Uterus (tissue), 2 donors: Measurements from ENCODE around the gene TMEM181.

Experiments
- POLR2A ChIP-seq, 2 donors: fragments of 450-650 bp; IDR thresholded peaks; one replicate each; pipeline ENCODE4 v1.6.1; 2016; ENCODE audit warnings: antibody characterized with exemption in 2 of 2, mild to moderate bottlenecking in 1 of 2, moderate library complexity in 1 of 2
- TF ChIP-seq, protein P1 (sequence below), 4 experiments: fragments of 200-600 bp in 2 of 4; fragments of 450-650 bp in 2 of 4; sonication (generic) in 2 of 4; IDR thresholded peaks; one replicate each; pipeline ENCODE4 v1.5.1; 2016 to 2019; ENCODE audit warnings: antibody characterized with exemption in 4 of 4, mild to moderate bottlenecking in 2 of 4, moderate library complexity in 1 of 4

DNA sequence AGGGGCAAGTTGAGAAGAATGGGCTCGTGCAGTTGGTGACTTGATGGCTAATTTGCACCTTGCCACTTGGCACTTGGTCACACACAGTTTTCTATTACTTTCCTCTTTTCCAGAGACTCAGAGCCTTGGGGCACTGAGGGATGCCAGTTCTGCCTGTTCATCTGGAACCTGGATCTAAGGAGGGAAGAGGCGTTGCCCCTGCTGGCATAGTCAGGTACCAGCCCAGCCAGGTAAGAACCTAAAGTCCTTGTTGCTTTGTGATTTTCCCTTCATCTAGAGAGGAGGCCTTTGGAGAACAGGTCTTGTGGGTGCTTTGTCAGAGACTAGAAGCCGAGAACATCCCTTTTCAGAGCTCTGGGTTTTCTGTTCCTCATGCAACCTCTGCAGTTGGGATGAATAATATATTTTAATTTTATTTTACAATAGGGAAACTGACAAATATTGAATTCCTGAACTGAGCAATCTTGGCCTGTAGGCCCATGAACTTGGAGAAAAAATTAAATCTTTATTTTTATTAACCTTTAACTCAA lies 101.3 kb downstream of the TMEM181 start:
- TF ChIP-seq, protein P1, sequence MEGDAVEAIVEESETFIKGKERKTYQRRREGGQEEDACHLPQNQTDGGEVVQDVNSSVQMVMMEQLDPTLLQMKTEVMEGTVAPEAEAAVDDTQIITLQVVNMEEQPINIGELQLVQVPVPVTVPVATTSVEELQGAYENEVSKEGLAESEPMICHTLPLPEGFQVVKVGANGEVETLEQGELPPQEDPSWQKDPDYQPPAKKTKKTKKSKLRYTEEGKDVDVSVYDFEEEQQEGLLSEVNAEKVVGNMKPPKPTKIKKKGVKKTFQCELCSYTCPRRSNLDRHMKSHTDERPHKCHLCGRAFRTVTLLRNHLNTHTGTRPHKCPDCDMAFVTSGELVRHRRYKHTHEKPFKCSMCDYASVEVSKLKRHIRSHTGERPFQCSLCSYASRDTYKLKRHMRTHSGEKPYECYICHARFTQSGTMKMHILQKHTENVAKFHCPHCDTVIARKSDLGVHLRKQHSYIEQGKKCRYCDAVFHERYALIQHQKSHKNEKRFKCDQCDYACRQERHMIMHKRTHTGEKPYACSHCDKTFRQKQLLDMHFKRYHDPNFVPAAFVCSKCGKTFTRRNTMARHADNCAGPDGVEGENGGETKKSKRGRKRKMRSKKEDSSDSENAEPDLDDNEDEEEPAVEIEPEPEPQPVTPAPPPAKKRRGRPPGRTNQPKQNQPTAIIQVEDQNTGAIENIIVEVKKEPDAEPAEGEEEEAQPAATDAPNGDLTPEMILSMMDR (IDR thresholded peaks at IDR 0.05): no peak
- TF ChIP-seq POLR2A (IDR thresholded peaks at IDR 0.05): no peak
